K562 (cell line): ENCODE data around the gene LNPEP. TPM values are rescaled to one million over a fixed set of nuclear protein-coding genes. Genes with fewer than 3 reads are reported as not detected.

Experiments
- CREB1 ChIP-seq, 2 experiments: sonication (generic) in 1 of 2; formaldehyde crosslinking in 1 of 2; IDR thresholded peaks; 2 replicates each; pipeline versions ENCODE4 v1.6.1 to v1.8.0; 2012 to 2022; ENCODE audit warnings: inconsistent platforms in 1 of 2, mild to moderate bottlenecking in 1 of 2, missing genetic modification reagents in 1 of 2, moderate library complexity in 1 of 2
- CREB3 ChIP-seq: fragments of 450-650 bp; conservative IDR thresholded peaks from 2 replicates; pipeline ENCODE4 v1.6.1; 2016; ENCODE audit warnings: missing genetic modification characterization, low read depth, mild to moderate bottlenecking, missing compliant biosample characterization, moderate library complexity
- CTCF ChIP-seq, 3 experiments: IDR thresholded peaks in 2 of 3; conservative IDR thresholded peaks in 1 of 3; 2 replicates each; pipeline ENCODE4 v1.5.1; 2011 to 2012; ENCODE audit warnings: low read length in 3 of 3, mild to moderate bottlenecking in 3 of 3, control low read depth in 2 of 3, improper control_type of control experiment in 1 of 3, inconsistent platforms in 1 of 3, low read depth in 1 of 3, mixed read lengths in 1 of 3, moderate library complexity in 1 of 3; ENCODE audit not compliant: insufficient read depth in 2 of 3
- CTCFL ChIP-seq: IDR thresholded peaks from 2 replicates; pipeline ENCODE4 v1.6.1; 2011; ENCODE audit warnings: borderline replicate concordance, low read depth, mild to moderate bottlenecking, moderate library complexity, low read length; ENCODE audit not compliant: insufficient read depth, poor library complexity, severe bottlenecking
- NFE2 ChIP-seq: IDR thresholded peaks from 2 replicates; pipeline ENCODE4 v1.6.1; 2014; ENCODE audit warnings: antibody characterized with exemption, low read depth
- PATZ1 ChIP-seq: fragments of 250-450 bp; sonication (Bioruptor Pico); IDR thresholded peaks from 2 replicates; pipeline ENCODE4 v1.5.0; 2020; ENCODE audit warnings: mild to moderate bottlenecking, borderline replicate concordance
- RAD21 ChIP-seq, 2 experiments: fragments of 250-450 bp in 1 of 2; fragments of 450-650 bp in 1 of 2; sonication (Bioruptor Pico) in 1 of 2; formaldehyde crosslinking in 1 of 2; IDR thresholded peaks in 1 of 2; conservative IDR thresholded peaks in 1 of 2; 2 replicates each; pipeline versions ENCODE4 v1.4.0 to v1.8.0; 2020 to 2022; ENCODE audit warnings: mild to moderate bottlenecking in 2 of 2, moderate library complexity in 1 of 2
- RBM25 ChIP-seq: fragments of 200-400 bp; formaldehyde crosslinking; IDR thresholded peaks from 2 replicates; pipeline ENCODE4 v1.6.1; 2018; ENCODE audit warnings: low read length, low read depth, moderate library complexity; ENCODE audit not compliant: severe bottlenecking
- RNF2 ChIP-seq: sonication (generic); IDR thresholded peaks from 2 replicates; pipeline ENCODE4 v1.6.1; 2016
- SMC3 ChIP-seq: conservative IDR thresholded peaks from 2 replicates; pipeline ENCODE4 v1.6.1; 2011; ENCODE audit warnings: low read depth, low read length, improper control_type of control experiment; ENCODE audit not compliant: insufficient read depth
- TEAD4 ChIP-seq, 2 experiments: sonication (generic) in 1 of 2; formaldehyde crosslinking in 1 of 2; IDR thresholded peaks; 2 replicates each; pipeline versions ENCODE4 v1.6.1 to v1.8.0; 2012 to 2022; ENCODE audit warnings: borderline replicate concordance in 1 of 2, inconsistent platforms in 1 of 2, low read length in 1 of 2, mild to moderate bottlenecking in 1 of 2, missing genetic modification reagents in 1 of 2
- WHSC1 ChIP-seq: IDR thresholded peaks from one replicate; pipeline ENCODE4 v1.6.1; 2012; ENCODE audit warnings: low read length, control low read depth, inconsistent platforms
- ZBTB26 ChIP-seq: fragments of 450-650 bp; formaldehyde crosslinking; IDR thresholded peaks from 2 replicates; pipeline ENCODE4 v1.4.0; 2022; ENCODE audit warnings: missing genetic modification characterization
- ZNF133 ChIP-seq: fragments of 250-450 bp; sonication (Bioruptor Pico); IDR thresholded peaks from 2 replicates; pipeline ENCODE4 v1.4.0; 2020; ENCODE audit warnings: mild to moderate bottlenecking
- ZNF449 ChIP-seq: fragments of 250-450 bp; sonication (Bioruptor Pico); IDR thresholded peaks from 2 replicates; pipeline ENCODE4 v1.8.0; 2022; ENCODE audit warnings: moderate library complexity, mild to moderate bottlenecking, inconsistent platforms
- ZNF780A ChIP-seq: fragments of 250-450 bp; sonication (Bioruptor Pico); IDR thresholded peaks from 2 replicates; pipeline ENCODE4 v1.5.0; 2021; ENCODE audit warnings: mild to moderate bottlenecking
- polyA plus RNA-seq, 8 experiments: library from polyadenylated mRNA; depleted of rRNA in 4 of 8; stranded (reverse) in 5 of 8; unstranded in 3 of 8; fragments of >200 nt; fragmentation: Nextera tagmentation in 2 of 8; fragmentation: Illumina TruSeq in 1 of 8; extraction: Ambion mirVana in 2 of 8; extraction: Trizol in 1 of 8; gene quantifications; 2 replicates each; pipeline versions ENCODE4 v1.2.1 to v1.2.3, GENCODE V29; 2011 to 2014; ENCODE audit warnings: inconsistent platforms in 1 of 8, missing spikeins in 1 of 8
- total RNA-seq, 7 experiments: library from RNA; depleted of rRNA in 6 of 7; stranded (reverse); fragments of >200 nt in 6 of 7; fragmentation: Illumina TruSeq in 2 of 7; extraction: Trizol in 2 of 7; gene quantifications; 2 replicates each; pipeline versions ENCODE4 v1.2.1 to v1.2.3, GENCODE V29; 2011 to 2021; ENCODE audit warnings: low replicate concordance in 1 of 7

The LNPEP gene
- total and polyA plus RNA-seq, 9 of the 15 experiments (the other 6 are each of a cell fraction or from before 2014, with no cell fraction given), result 2.6 to 27.9 (median 11.2) TPM

GRCh38 chr5:96997265-96997859 is 61.5 kb downstream of the LNPEP start (continued):
- TF ChIP-seq CTCFL (no peak), CREB1 (IDR thresholded peaks at IDR 0.05) (no peak), CREB1 (CRISPR knock-in tag; IDR thresholded peaks at IDR 0.05) (no peak), NFE2 (no peak), RNF2 (no peak), WHSC1 (no peak), TEAD4 (IDR thresholded peaks at IDR 0.05; ENCODE audit: low read length) (no peak), TEAD4 (CRISPR knock-in tag; IDR thresholded peaks at IDR 0.05; ENCODE audit: borderline replicate concordance) (no peak), ZBTB26 (CRISPR knock-in tag) (no peak), CREB3 (tag) (no peak), SMC3 (peak; percentile 33; the same call in 1 of the 2 replicates), PATZ1 (CRISPR knock-in tag) (no peak), RAD21 (CRISPR knock-in tag; conservative IDR thresholded peaks at IDR 0.05 in 1 of 2, IDR thresholded peaks at IDR 0.05 in 1 of 2) (peak; percentile 57 to 73), RBM25 (no peak), CTCF (IDR thresholded peaks at IDR 0.05 in 2 of 3, conservative IDR thresholded peaks at IDR 0.05 in 1 of 3; ENCODE audit: insufficient read depth in 2 of 3, low read depth in 1 of 3, low read length in 3 of 3) (peak in 2 of 3 experiments; percentile 31 to 60; a peak in 3 of 6 replicates), ZNF780A (no peak), ZNF449 (no peak), ZNF133 (no peak)
